Common myeloid progenitor, CD34-positive (primary cell): ENCODE measurements around the gene SMIM32.

Experiments used
- CTCF ChIA-PET: fragments of 350-600 bp; sonication (Branson Sonifier 250); formaldehyde crosslinking; loops from one replicate; lab custom pipeline; 2021; ENCODE audit warnings: antibody characterized with exemption; lab: Charles Lee
- POLR2A ChIA-PET: fragments of 350-600 bp; sonication (Branson Sonifier 250); formaldehyde crosslinking; loops from one replicate; lab custom pipeline; 2021; ENCODE audit warnings: antibody characterized with exemption; lab: Charles Lee
- DNase-seq, 3 donors: peaks; one replicate each; pipeline versions ENCODE4 v3.0.0 to v3.0.0-alpha.2; 2013
- H3K27ac ChIP-seq, 2 experiments: 1 replicate in 1 of 2; 2 replicates in 1 of 2; pipeline ENCODE4 v1.7.0; 2013; ENCODE audit warnings: inconsistent platforms in 2 of 2, low read length in 2 of 2, mild to moderate bottlenecking in 2 of 2, low read depth in 1 of 2, moderate library complexity in 1 of 2; ENCODE audit not compliant: severe bottlenecking in 2 of 2, insufficient read depth in 1 of 2, poor library complexity in 1 of 2
- H3K27me3 ChIP-seq, 5 experiments: replicated peaks in 2 of 5; 1 replicate in 3 of 5; 2 replicates in 2 of 5; pipeline versions ENCODE4 v1.6.1 to v1.7.0; 2013; ENCODE audit warnings: low read length in 4 of 5, mild to moderate bottlenecking in 2 of 5, moderate library complexity in 2 of 5, inconsistent platforms in 1 of 5; ENCODE audit not compliant: insufficient read depth in 5 of 5, control insufficient read depth in 4 of 5
- H3K36me3 ChIP-seq, 4 experiments: 1 replicate in 2 of 4; 2 replicates in 2 of 4; pipeline versions ENCODE4 v1.6.1 to v1.7.0; 2013; ENCODE audit warnings: low read length in 3 of 4, control low read depth in 1 of 4, mild to moderate bottlenecking in 1 of 4; ENCODE audit not compliant: control insufficient read depth in 4 of 4, insufficient read depth in 4 of 4
- H3K4me1 ChIP-seq, 4 experiments: 1 replicate in 3 of 4; 2 replicates in 1 of 4; pipeline versions ENCODE4 v1.6.1 to v1.7.1; 2013; ENCODE audit warnings: low read length in 3 of 4, mild to moderate bottlenecking in 3 of 4, control low read depth in 1 of 4, inconsistent platforms in 1 of 4, moderate library complexity in 1 of 4; ENCODE audit not compliant: control insufficient read depth in 4 of 4, insufficient read depth in 4 of 4; ENCODE audit errors: control extremely low read depth in 1 of 4
- H3K4me3 ChIP-seq, 7 experiments: 1 replicate in 4 of 7; 2 replicates in 3 of 7; pipeline versions ENCODE4 v1.5.1 to v1.7.0; 2013; ENCODE audit warnings: mild to moderate bottlenecking in 7 of 7, low read length in 6 of 7, moderate library complexity in 6 of 7, inconsistent platforms in 2 of 7, low read depth in 2 of 7, control low read depth in 1 of 7; ENCODE audit not compliant: insufficient read depth in 4 of 7, control insufficient read depth in 1 of 7; ENCODE audit errors: extremely low read depth in 1 of 7
- H3K9me3 ChIP-seq, 5 experiments: 1 replicate in 4 of 5; 2 replicates in 1 of 5; pipeline versions ENCODE4 v1.6.1 to v1.7.1; 2013; ENCODE audit warnings: low read length in 4 of 5, mild to moderate bottlenecking in 2 of 5, inconsistent platforms in 1 of 5, low read depth in 1 of 5, moderate library complexity in 1 of 5; ENCODE audit not compliant: control insufficient read depth in 4 of 5, insufficient read depth in 2 of 5; ENCODE audit errors: control extremely low read depth in 1 of 5
- WGBS: methylation state at CpG from one replicate; pipeline ENCODE4 v1.1.5; 2013; ENCODE audit not compliant: insufficient coverage; 5-methylcytosine and 5-hydroxymethylcytosine counted together

Gene SMIM32

DNA sequence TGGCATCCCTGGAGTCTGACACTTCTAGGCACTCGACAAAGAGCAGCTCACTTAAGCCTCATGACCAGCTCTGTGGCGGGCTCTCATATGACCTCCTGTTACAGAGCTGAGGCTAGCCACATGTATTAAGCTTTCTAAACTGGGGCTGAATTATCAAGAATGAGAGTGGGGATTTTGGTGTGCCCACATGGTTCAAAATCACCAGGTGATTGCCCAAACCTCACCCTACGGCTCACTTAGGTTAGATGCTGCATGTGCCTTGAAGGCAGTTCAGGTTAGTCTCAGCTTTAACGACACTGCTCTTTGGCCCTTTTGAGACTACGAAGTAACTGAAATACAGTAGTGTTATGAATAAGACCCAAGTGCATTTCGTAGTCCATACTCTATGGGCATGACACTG, 39.4 kb upstream of the SMIM32 start:
- H3K9me3 ChIP-seq: no peaks in the 10 kb centered on the region
- H3K27ac ChIP-seq: no peak overlapping the region
- CTCF ChIA-PET: interaction anchor here (0.6 kb wide), 1 partner anchor 18 kb away, joined by 3 read pairs; no protein-coding TSS in a partner anchor
- no peak overlapping the region for H3K4me3 ChIP-seq
- no peaks in the 10 kb centered on the region for H3K4me1 ChIP-seq
- no peak for DNase-seq
- no peaks in the 10 kb centered on the region for H3K36me3 ChIP-seq
- WGBS: 100% methylated on average over 6 of the region's 6 CpGs
- H3K27me3 ChIP-seq: peaks cover 0 to 20% (median 7%) of the 10 kb centered on the region in 5 experiments
- POLR2A ChIA-PET: no interaction called here

DNA sequence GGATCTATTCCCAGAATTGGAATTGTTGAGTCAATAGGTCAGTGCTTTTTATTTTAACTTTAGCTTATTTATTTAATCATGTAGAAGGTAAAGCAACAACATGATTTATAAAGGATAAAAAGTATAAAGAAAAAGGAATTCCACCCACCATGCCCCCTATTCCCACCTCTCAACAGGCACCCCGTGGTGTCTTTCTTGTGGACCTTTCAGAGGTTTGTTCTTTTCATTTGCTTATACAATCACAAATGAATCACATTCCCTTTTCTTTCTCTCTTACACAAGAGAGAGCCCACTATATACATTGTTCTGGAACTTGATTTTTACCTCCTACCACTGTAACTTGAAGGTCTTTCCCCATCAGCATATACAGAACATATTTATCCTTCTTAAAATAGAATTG, 37.2 kb upstream of the SMIM32 start:
- Histone ChIP-seq H3K4me1 (no peaks in the 10 kb centered on the region), H3K27ac (no peak overlapping the region), H3K36me3 (no peaks in the 10 kb centered on the region), H3K27me3 (peaks cover 0 to 20% (median 12%) of the 10 kb centered on the region in 5 experiments), H3K4me3 (no peak overlapping the region), H3K9me3 (no peaks in the 10 kb centered on the region)
- 33% methylated on average over 1 of the region's 1 CpG for WGBS
- DNase-seq: no peak
- ChIA-PET CTCF (no interaction called here), POLR2A (no interaction called here)

GRCh38 chr5:136228136-136228757, 35.3 kb upstream of the SMIM32 start:
- H3K4me1 ChIP-seq: no peaks in the 10 kb centered on the region
- DNase-seq: no peak
- H3K4me3 ChIP-seq: no peak overlapping the region
- ChIA-PET POLR2A (no interaction called here), CTCF (interaction anchor here (0.9 to 1.1 kb wide), 2 partner anchors 13 to 39 kb away, joined by 4 read pairs; no protein-coding TSS in a partner anchor)
- 37% methylated on average over 7 of the region's 7 CpGs for WGBS
- H3K27me3 ChIP-seq: peaks cover 0 to 20% (median 13%) of the 10 kb centered on the region in 5 experiments
- H3K27ac ChIP-seq: no peak overlapping the region
- no peaks in the 10 kb centered on the region for H3K36me3 ChIP-seq
- H3K9me3 ChIP-seq: no peaks in the 10 kb centered on the region

DNA sequence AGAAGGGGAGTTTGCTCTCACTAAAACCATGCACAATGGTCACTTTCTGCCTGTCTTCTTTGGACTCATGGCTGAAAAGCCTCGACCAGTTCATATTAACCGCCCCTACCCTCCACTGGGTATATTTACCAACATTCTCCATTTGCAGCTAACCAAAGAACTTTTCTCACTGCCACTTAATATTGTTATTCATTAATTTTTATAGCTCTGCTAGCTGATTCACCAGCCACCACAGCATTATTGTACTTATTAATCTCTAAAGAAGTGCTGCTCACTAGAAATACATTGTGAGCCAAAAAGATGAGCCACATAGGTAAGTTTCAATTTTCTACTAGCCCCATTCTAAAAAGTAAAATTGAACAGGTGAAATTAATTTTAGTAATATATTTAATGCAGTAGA, 33.4 kb upstream of the SMIM32 start:
- Histone ChIP-seq H3K4me1 (no peaks in the 10 kb centered on the region), H3K27me3 (peaks cover 0 to 27% (median 13%) of the 10 kb centered on the region in 5 experiments), H3K27ac (no peak overlapping the region), H3K4me3 (no peak overlapping the region), H3K36me3 (no peaks in the 10 kb centered on the region), H3K9me3 (peaks cover 0 to 4% (median 0%) of the 10 kb centered on the region in 5 experiments)
- CTCF ChIA-PET: no interaction called here
- DNase-seq: no peak
- POLR2A ChIA-PET: no interaction called here
- 100% methylated on average over 1 of the region's 2 CpGs for WGBS

DNA sequence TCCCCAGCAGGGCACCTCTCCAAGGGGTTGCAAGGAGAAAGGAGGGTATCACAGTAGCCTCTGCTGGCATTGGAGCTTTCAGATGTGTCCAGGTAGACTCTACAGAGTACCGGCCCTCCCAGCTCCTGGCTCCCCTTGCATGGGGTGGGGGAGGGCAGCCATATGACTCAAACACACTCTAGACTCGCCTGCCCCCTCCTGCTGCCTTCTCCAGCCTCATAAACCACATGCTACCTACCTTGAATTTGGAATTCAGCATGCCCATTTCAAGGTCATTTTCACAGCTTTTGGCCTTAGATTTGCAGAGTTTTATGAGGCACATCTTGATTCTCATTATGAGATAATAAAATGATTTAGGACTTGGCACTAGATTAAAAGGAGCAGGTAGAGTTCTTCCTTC, 32.8 kb upstream of the SMIM32 start:
- POLR2A ChIA-PET: no interaction called here
- Histone ChIP-seq H3K27ac (no peak overlapping the region), H3K4me1 (no peaks in the 10 kb centered on the region), H3K9me3 (peaks cover 0 to 7% (median 2%) of the 10 kb centered on the region in 5 experiments), H3K27me3 (peaks cover 0 to 27% (median 13%) of the 10 kb centered on the region in 5 experiments), H3K36me3 (no peaks in the 10 kb centered on the region), H3K4me3 (no peak overlapping the region)
- CTCF ChIA-PET: no interaction called here
- no peak for DNase-seq
- no CpG with 5 or more reads among the region's 2 CpGs for WGBS

DNA sequence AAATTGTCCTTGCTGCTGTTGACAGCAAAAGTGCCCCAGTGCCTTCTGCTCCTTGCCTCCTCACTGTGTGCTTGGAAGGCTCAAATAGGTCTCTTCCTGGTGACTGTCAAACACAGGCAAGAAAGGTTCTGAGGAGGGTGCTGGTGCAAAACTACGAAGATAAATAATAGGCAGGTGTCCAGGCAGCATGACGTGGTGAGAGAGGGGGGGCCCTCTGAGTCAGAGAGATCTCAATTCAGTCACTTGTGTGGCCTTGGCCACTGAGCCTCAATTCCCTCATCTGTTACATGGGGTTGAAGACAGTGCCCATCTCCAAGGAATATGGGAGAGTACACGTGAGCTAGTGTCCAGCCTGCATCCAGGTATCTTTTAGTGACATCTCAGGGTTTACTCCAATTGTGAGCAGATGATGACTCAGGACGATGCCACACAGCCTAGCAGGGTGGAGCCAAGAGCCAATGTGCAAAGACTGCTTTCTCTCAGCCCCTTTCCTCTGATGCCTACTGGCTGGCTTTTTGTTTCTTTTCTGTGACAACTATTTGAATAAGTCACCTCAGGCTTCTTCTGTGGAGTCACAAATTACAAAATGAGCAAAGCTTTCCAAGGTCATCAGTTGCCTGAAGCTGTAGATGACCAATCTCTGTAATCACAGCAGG, 29.7 kb upstream of the SMIM32 start:
- Histone ChIP-seq H3K4me1 (no peaks in the 10 kb centered on the region), H3K4me3 (no peak overlapping the region), H3K9me3 (peaks cover 0 to 14% (median 2%) of the 10 kb centered on the region in 5 experiments), H3K27me3 (peaks cover 0 to 13% (median 1%) of the 10 kb centered on the region in 5 experiments), H3K36me3 (no peaks in the 10 kb centered on the region), H3K27ac (no peak overlapping the region)
- ChIA-PET CTCF (interaction anchor here (2.2 kb wide), 1 partner anchor 10 kb away, joined by 9 read pairs; no protein-coding TSS in a partner anchor), POLR2A (no interaction called here)
- no peak for DNase-seq
- 93% methylated on average over 3 of the region's 4 CpGs for WGBS

- Histone ChIP-seq H3K36me3 (no peaks in the 10 kb centered on the region), H3K9me3 (peaks cover 0 to 14% (median 2%) of the 10 kb centered on the region in 5 experiments), H3K27ac (no peak overlapping the region), H3K27me3 (peaks cover 0 to 12% (median 1%) of the 10 kb centered on the region in 5 experiments), H3K4me3 (no peak overlapping the region), H3K4me1 (no peaks in the 10 kb centered on the region)
- ChIA-PET CTCF (no interaction called here), POLR2A (no interaction called here)
- WGBS: 91% methylated on average over 4 of the region's 4 CpGs
- DNase-seq: no peak
Measured at GRCh38 chr5:136221340-136221739, 28.4 kb upstream of the SMIM32 start.
